GM19099 (cell line): ENCODE measurements around the gene RETN.

Experiments used
- POLR2A ChIP-seq: IDR thresholded peaks from 3 replicates; pipeline ENCODE4 v1.6.1; 2011; ENCODE audit warnings: low read depth; ENCODE audit not compliant: insufficient read length; ENCODE audit errors: extremely low read depth

The RETN gene

GRCh38 chr19:7669641-7670040, 792 bp downstream of the RETN start:
- no peak for TF ChIP-seq POLR2A

- no peak for TF ChIP-seq POLR2A
Measured at GRCh38 chr19:7670150-7670783, 1.4 kb downstream of the RETN start.

- no peak for TF ChIP-seq POLR2A
Measured at GRCh38 chr19:7670790-7671189, 1.9 kb downstream of the RETN start.

- TF ChIP-seq POLR2A = no peak
Measured at GRCh38 chr19:7672522-7672921, 3.7 kb downstream of the RETN start.

- TF ChIP-seq POLR2A = no peak
Measured at GRCh38 chr19:7674010-7675005, 5.5 kb downstream of the RETN start.

GRCh38 chr19:7676376-7676775, 7.5 kb downstream of the RETN start:
- TF ChIP-seq POLR2A = no peak

GRCh38 chr19:7676854-7677253, 8.0 kb downstream of the RETN start, which contains the start of gene MCEMP1:
TSS of gene MCEMP1 (plus strand) at chr19:7677090. CDS start at chr19:7677121, 31 bp downstream.
- TF ChIP-seq POLR2A = no peak

- TF ChIP-seq POLR2A = no peak
Measured at GRCh38 chr19:7677669-7678311, 8.9 kb downstream of the RETN start.

- no peak for TF ChIP-seq POLR2A
Measured at GRCh38 chr19:7678971-7679751, 10.3 kb downstream of the RETN start.

- no peak for TF ChIP-seq POLR2A
Measured at GRCh38 chr19:7679771-7680605, 11.1 kb downstream of the RETN start.

GRCh38 chr19:7680606-7681339, 11.9 kb downstream of the RETN start, which contains the start of gene TRAPPC5:
TSS of gene TRAPPC5 (plus strand) at chr19:7680833. CDS start at chr19:7682254, 1,421 bp downstream.
- peak; percentile 56 for TF ChIP-seq POLR2A

GRCh38 chr19:7681340-7682174, 12.7 kb downstream of the RETN start:
- peak; percentile 25 for TF ChIP-seq POLR2A

GRCh38 chr19:7682175-7682855, 13.5 kb downstream of the RETN start:
- TF ChIP-seq POLR2A = no peak
